ENCODE results near the gene SLC6A8.

SLC6A8 gene

GRCh38 chrX:153639177-153640044 lies 48.3 kb upstream of the SLC6A8 start:
- H2AK5ac ChIP-seq (ENCODE audit: low read depth, low read length), result no peak overlapping the region
- no peak overlapping the region for H4K8ac ChIP-seq (ENCODE audit: low read depth, low read length)
- no CpG with 5 or more reads among the region's 28 CpGs for whole genome bisulfite sequencing, 2 donors (ENCODE audit: extremely low coverage in 2 of 2, insufficient read length in 2 of 2, insufficient replicate concordance in 1 of 2)
- no peak overlapping the region for H3K4me3 ChIP-seq (ENCODE audit: low read length in 2 of 2)
- H2BK12ac ChIP-seq (ENCODE audit: low read length), result no peak overlapping the region
- H2BK15ac ChIP-seq (ENCODE audit: low read length), result no peak overlapping the region
- no peak overlapping the region for H3K4ac ChIP-seq (ENCODE audit: low read length)
- H3K27me3 ChIP-seq (ENCODE audit: control insufficient read depth in 3 of 3, insufficient read depth in 3 of 3, low read depth in 1 of 3, low read length in 3 of 3), result peaks cover 0 to 90% (median 16%) of the 10 kb centered on the region in 3 experiments
- no peaks in the 10 kb centered on the region for H3K36me3 ChIP-seq (replicated peaks in 1 of 2; ENCODE audit: control insufficient read depth in 2 of 2, insufficient read depth in 2 of 2, low read length in 2 of 2)
- no peak overlapping the region for H3K9ac ChIP-seq (ENCODE audit: low read depth, low read length, poor library complexity)
- H2BK120ac ChIP-seq (ENCODE audit: low read depth, low read length), result no peak overlapping the region
- H4K91ac ChIP-seq (ENCODE audit: low read depth, low read length, poor library complexity), result no peak overlapping the region
- H3K18ac ChIP-seq (ENCODE audit: low read length), result no peak overlapping the region
- H3K79me1 ChIP-seq (ENCODE audit: low read depth, low read length), result no peaks in the 10 kb centered on the region
- no peaks in the 10 kb centered on the region for H3K9me3 ChIP-seq (replicated peaks in 1 of 2; ENCODE audit: control insufficient read depth in 2 of 2, insufficient read depth in 1 of 2, low read depth in 1 of 2, low read length in 2 of 2)
- no peak overlapping the region for H3K4me2 ChIP-seq (ENCODE audit: insufficient read depth, low read length, poor library complexity, severe bottlenecking)
- no peak for DNase-seq (ENCODE audit: low spot score)
- no peak overlapping the region for H3K14ac ChIP-seq (ENCODE audit: low read length)
- no peak overlapping the region for H2AFZ ChIP-seq (ENCODE audit: low read length)
- H3K4me1 ChIP-seq (ENCODE audit: control insufficient read depth in 2 of 2, insufficient read depth in 1 of 2, low read depth in 1 of 2, low read length in 2 of 2), result peaks cover 12 to 13% of the 10 kb centered on the region in 2 donors
- no peak overlapping the region for H3K27ac ChIP-seq (replicated peaks; ENCODE audit: low read length)
- no peak overlapping the region for H3K23ac ChIP-seq (ENCODE audit: low read depth, low read length, poor library complexity)
- H2BK5ac ChIP-seq (ENCODE audit: low read length), result no peak overlapping the region

- no peak overlapping the region for H2BK15ac ChIP-seq (ENCODE audit: low read length)
- WGBS, 2 donors (ENCODE audit: extremely low coverage in 2 of 2, insufficient read length in 2 of 2, insufficient replicate concordance in 1 of 2), result no CpG with 5 or more reads among the region's 23 CpGs
- H3K23ac ChIP-seq (ENCODE audit: low read depth, low read length, poor library complexity), result no peak overlapping the region
- no peak overlapping the region for H3K4me3 ChIP-seq (ENCODE audit: low read length in 2 of 2)
- H4K91ac ChIP-seq (ENCODE audit: low read depth, low read length, poor library complexity), result no peak overlapping the region
- H3K18ac ChIP-seq (ENCODE audit: low read length), result no peak overlapping the region
- no peaks in the 10 kb centered on the region for H3K9me3 ChIP-seq (replicated peaks in 1 of 2; ENCODE audit: control insufficient read depth in 2 of 2, insufficient read depth in 1 of 2, low read depth in 1 of 2, low read length in 2 of 2)
- H3K4me1 ChIP-seq (ENCODE audit: control insufficient read depth in 2 of 2, insufficient read depth in 1 of 2, low read depth in 1 of 2, low read length in 2 of 2), result peaks cover 14 to 15% of the 10 kb centered on the region in 2 donors
- no peak overlapping the region for H3K9ac ChIP-seq (ENCODE audit: low read depth, low read length, poor library complexity)
- no peak overlapping the region for H3K4ac ChIP-seq (ENCODE audit: low read length)
- no peaks in the 10 kb centered on the region for H3K79me1 ChIP-seq (ENCODE audit: low read depth, low read length)
- H2BK12ac ChIP-seq (ENCODE audit: low read length), result no peak overlapping the region
- H3K14ac ChIP-seq (ENCODE audit: low read length), result no peak overlapping the region
- peaks cover 4 to 90% (median 23%) of the 10 kb centered on the region in 3 experiments for H3K27me3 ChIP-seq (ENCODE audit: control insufficient read depth in 3 of 3, insufficient read depth in 3 of 3, low read depth in 1 of 3, low read length in 3 of 3)
- no peak overlapping the region for H2BK5ac ChIP-seq (ENCODE audit: low read length)
- H3K36me3 ChIP-seq (replicated peaks in 1 of 2; ENCODE audit: control insufficient read depth in 2 of 2, insufficient read depth in 2 of 2, low read length in 2 of 2), result no peaks in the 10 kb centered on the region
- H3K4me2 ChIP-seq (ENCODE audit: insufficient read depth, low read length, poor library complexity, severe bottlenecking), result no peak overlapping the region
- no peak overlapping the region for H2AK5ac ChIP-seq (ENCODE audit: low read depth, low read length)
- H2BK120ac ChIP-seq (ENCODE audit: low read depth, low read length), result no peak overlapping the region
- no peak for DNase-seq (ENCODE audit: low spot score)
- H3K27ac ChIP-seq (replicated peaks; ENCODE audit: low read length), result no peak overlapping the region
- H2AFZ ChIP-seq (ENCODE audit: low read length), result no peak overlapping the region
- H4K8ac ChIP-seq (ENCODE audit: low read depth, low read length), result no peak overlapping the region
Measured at GRCh38 chrX:153640045-153640686, 47.6 kb upstream of the SLC6A8 start.

DNA sequence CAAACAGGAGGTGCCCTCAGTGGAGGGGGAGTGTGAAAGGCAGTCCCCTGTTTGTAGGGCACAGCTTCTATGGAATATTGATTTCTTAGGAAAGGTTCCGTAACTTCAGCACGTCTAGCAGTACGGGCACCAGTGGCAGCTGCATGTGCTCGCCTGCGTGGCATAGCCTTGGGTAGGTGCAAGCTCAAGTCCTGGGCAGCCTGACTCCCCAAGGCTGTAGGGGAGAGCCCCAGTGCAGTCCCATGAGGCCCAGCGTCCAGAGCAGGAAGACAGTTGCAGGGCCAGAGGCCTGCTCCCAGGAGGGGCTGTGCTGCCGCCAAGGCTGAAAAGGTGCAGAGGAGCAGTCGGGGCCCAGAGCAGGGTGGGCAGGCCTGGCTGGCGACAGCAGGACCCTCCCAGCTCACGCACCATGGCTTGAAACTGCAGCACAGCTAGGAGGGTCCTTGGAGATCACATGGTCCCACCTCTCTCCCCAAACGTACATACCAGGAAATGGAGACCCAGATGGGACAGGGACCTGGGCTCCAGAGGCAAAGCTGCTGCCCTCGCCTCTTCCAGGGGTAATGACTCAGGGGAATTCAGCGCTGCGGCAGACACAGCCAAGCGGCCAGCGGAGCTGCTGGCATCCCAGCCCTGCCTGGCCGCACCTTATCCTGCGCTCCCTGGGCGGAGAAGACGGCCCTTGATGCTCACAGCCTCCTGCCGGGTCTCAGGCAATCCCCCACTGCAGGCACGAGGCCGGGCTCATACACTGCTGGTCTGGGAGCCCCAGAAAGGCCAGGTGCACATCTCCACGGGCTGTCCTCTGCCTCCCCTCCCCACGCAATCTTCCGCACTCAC lies 46.8 kb upstream of the SLC6A8 start:
- H3K9me3 ChIP-seq (replicated peaks in 1 of 2; ENCODE audit: control insufficient read depth in 2 of 2, insufficient read depth in 1 of 2, low read depth in 1 of 2, low read length in 2 of 2), result no peaks in the 10 kb centered on the region
- peak overlapping the region; percentile 49 for H3K4me2 ChIP-seq (ENCODE audit: insufficient read depth, low read length, poor library complexity, severe bottlenecking)
- H3K79me1 ChIP-seq (ENCODE audit: low read depth, low read length), result no peaks in the 10 kb centered on the region
- no peak overlapping the region for H3K4ac ChIP-seq (ENCODE audit: low read length)
- no peaks in the 10 kb centered on the region for H3K36me3 ChIP-seq (replicated peaks in 1 of 2; ENCODE audit: control insufficient read depth in 2 of 2, insufficient read depth in 2 of 2, low read length in 2 of 2)
- H3K14ac ChIP-seq (ENCODE audit: low read length), result no peak overlapping the region
- no peak overlapping the region for H2BK120ac ChIP-seq (ENCODE audit: low read depth, low read length)
- H2BK15ac ChIP-seq (ENCODE audit: low read length), result peak overlapping the region; percentile 27
- H3K4me3 ChIP-seq (ENCODE audit: low read length in 2 of 2), result no peak overlapping the region
- no peak overlapping the region for H3K23ac ChIP-seq (ENCODE audit: low read depth, low read length, poor library complexity)
- peak overlapping the region; percentile 65 for H3K18ac ChIP-seq (ENCODE audit: low read length)
- no CpG with 5 or more reads among the region's 26 CpGs for WGBS, 2 donors (ENCODE audit: extremely low coverage in 2 of 2, insufficient read length in 2 of 2, insufficient replicate concordance in 1 of 2)
- no peak overlapping the region for H3K27ac ChIP-seq (replicated peaks; ENCODE audit: low read length)
- H3K4me1 ChIP-seq (ENCODE audit: control insufficient read depth in 2 of 2, insufficient read depth in 1 of 2, low read depth in 1 of 2, low read length in 2 of 2), result peaks cover 14 to 15% of the 10 kb centered on the region in 2 donors
- H4K8ac ChIP-seq (ENCODE audit: low read depth, low read length), result no peak overlapping the region
- no peak overlapping the region for H2BK5ac ChIP-seq (ENCODE audit: low read length)
- no peak overlapping the region for H3K9ac ChIP-seq (ENCODE audit: low read depth, low read length, poor library complexity)
- no peak for DNase-seq (ENCODE audit: low spot score)
- H2AK5ac ChIP-seq (ENCODE audit: low read depth, low read length), result no peak overlapping the region
- peaks cover 4 to 90% (median 31%) of the 10 kb centered on the region in 3 experiments for H3K27me3 ChIP-seq (ENCODE audit: control insufficient read depth in 3 of 3, insufficient read depth in 3 of 3, low read depth in 1 of 3, low read length in 3 of 3)
- H4K91ac ChIP-seq (ENCODE audit: low read depth, low read length, poor library complexity), result no peak overlapping the region
- no peak overlapping the region for H2BK12ac ChIP-seq (ENCODE audit: low read length)
- peak overlapping the region; percentile 42 for H2AFZ ChIP-seq (ENCODE audit: low read length)
